Stimulated activated CD4-positive, alpha-beta T cell treated with anti-CD3 and anti-CD28 coated beads, Interleukin-1b, Interleukin-23, amount 100 ng/mL, for 48 hours (primary cell): ENCODE results near the gene WARS2.

Experiments used
- DNase-seq: peaks from one replicate; pipeline ENCODE4 v3.0.0-alpha.2; 2020

The WARS2 gene

DNA sequence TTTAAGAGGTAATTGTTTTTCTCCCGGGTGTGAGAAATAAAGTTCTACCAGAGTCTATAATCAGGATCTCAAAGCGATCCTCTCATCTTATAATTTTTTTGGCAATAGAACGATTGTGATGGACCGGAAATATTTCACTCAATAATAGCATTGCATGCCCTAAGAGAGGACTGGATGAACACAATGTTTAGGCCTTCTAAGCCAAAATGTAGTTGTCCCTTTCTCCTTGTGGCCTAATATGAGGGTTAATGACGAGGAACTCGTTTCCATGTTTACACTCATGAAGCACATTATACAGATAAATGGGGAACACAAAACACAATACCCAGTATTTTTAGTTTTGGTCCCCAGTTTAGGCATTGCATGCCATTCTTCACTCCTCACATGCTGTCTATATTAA is 158.2 kb downstream of the WARS2 start:
- no peak for DNase-seq

GRCh38 chr1:118981436-118981835 is 159.0 kb downstream of the WARS2 start:
- DNase-seq, result no peak
